HG03097 (cell line): ENCODE measurements around the gene ZHX3.

Experiments
- ATAC-seq: cut with Tn5 transposase; IDR thresholded peaks from one replicate; pipeline ENCODE4 v1.9.1; 2021; ENCODE audit not compliant: unreplicated experiment, low FRiP score

Gene ZHX3, protein sequence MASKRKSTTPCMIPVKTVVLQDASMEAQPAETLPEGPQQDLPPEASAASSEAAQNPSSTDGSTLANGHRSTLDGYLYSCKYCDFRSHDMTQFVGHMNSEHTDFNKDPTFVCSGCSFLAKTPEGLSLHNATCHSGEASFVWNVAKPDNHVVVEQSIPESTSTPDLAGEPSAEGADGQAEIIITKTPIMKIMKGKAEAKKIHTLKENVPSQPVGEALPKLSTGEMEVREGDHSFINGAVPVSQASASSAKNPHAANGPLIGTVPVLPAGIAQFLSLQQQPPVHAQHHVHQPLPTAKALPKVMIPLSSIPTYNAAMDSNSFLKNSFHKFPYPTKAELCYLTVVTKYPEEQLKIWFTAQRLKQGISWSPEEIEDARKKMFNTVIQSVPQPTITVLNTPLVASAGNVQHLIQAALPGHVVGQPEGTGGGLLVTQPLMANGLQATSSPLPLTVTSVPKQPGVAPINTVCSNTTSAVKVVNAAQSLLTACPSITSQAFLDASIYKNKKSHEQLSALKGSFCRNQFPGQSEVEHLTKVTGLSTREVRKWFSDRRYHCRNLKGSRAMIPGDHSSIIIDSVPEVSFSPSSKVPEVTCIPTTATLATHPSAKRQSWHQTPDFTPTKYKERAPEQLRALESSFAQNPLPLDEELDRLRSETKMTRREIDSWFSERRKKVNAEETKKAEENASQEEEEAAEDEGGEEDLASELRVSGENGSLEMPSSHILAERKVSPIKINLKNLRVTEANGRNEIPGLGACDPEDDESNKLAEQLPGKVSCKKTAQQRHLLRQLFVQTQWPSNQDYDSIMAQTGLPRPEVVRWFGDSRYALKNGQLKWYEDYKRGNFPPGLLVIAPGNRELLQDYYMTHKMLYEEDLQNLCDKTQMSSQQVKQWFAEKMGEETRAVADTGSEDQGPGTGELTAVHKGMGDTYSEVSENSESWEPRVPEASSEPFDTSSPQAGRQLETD

DNA sequence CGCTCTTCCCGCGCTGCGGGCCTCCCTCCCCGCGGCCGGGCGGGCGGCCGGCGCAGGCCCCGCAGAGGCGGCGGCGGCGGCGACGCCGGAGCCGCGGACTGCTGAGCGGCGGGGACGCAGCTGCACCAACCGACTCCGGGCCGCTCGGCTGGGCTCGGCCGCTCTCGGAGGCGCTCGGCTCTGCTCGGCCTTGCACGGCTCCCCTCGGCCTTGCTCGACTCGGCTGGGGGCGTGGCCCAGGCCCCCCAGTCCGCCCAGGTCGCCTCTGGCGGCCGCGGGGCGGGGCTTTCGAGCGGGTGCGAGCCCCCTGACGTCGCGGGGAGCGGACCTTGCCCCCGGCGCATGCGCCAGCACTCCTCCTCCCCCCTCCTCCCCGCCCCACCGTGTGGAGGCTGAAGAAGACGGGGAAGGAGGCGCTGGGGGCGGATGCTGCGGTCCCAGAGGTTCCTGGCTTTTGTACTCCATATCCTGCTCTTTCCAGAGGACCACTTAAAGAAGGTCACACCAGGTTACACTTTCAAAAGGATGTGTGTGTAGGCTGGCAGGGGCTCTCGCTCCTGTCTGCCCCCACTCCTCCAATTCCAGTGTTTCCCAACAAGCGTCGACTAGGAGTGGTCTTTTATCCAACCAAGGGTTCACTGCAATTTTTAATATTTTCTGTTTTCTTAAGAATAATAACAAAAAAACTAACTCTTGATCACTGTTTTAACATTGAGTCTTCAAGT is at the start of gene ZHX3:
ZHX3 (minus strand) TSS at position 186 of the 725 bp plus-strand sequence. CDS start 112,815 bp downstream, outside the sequence.
- ATAC-seq: peak; percentile 94

DNA sequence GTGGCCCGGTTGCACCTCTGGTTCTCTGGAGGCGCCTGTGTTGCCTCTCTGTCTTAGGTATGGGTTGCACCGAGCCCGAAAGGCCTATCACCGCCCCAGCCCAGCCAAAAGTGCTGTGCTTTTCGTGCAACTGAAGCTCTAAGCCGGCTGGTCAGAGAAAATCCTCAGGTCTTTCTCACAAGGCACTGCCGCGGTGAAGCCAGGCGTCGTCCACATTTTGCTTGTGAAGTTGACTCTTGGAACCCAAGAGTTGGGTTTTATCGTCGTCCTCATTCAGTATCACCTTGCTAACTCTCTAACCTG is 49.8 kb upstream of the ZHX3 start:
- no peak for ATAC-seq

DNA sequence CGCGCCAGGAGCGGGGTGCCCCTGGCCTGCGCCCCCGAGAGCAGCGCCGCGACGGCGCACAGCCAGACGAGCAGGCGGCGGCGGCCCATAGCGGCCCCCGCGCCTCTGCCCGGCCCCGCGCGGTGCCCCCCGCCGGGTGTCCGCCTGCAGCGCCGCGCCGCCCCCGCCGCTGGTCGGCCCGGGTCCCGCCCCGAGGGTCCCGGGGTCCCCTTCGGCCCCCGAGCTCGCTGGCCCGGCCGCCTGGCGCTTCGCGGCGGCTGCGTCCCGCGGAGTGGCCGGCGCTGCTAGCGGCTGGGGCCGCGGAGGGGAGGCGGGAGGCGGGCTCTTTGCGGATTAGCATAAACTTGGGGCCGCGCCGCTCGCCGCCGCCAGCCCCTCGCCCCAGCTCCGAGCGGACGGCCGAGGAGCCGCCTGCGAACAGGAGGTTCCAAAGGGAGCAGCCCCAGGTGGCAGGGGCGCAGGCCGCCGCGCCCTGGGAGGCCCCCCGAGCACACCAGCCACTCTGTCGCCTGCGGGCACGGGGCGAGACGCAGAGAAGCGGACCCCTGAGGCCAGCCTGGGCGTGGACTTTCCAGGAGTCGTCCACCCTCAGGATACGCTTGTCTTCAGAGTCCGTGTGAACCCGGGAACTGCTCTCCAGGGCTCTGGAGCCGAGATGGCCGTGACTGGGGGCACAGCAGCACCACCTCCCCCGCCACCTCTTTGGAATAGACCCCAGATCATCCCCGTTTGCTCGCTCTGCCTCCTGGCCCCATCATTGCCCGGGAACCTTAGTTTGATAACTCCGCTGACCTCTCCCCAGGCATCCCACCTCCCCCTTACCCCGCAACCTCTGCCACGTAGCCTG is 49.2 kb upstream of the ZHX3 start, which contains the start of gene EMILIN3:
EMILIN3 (minus strand) TSS at position 273 of the 847 bp plus-strand sequence; CDS start at position 89, 184 bp downstream.
- no peak for ATAC-seq

DNA sequence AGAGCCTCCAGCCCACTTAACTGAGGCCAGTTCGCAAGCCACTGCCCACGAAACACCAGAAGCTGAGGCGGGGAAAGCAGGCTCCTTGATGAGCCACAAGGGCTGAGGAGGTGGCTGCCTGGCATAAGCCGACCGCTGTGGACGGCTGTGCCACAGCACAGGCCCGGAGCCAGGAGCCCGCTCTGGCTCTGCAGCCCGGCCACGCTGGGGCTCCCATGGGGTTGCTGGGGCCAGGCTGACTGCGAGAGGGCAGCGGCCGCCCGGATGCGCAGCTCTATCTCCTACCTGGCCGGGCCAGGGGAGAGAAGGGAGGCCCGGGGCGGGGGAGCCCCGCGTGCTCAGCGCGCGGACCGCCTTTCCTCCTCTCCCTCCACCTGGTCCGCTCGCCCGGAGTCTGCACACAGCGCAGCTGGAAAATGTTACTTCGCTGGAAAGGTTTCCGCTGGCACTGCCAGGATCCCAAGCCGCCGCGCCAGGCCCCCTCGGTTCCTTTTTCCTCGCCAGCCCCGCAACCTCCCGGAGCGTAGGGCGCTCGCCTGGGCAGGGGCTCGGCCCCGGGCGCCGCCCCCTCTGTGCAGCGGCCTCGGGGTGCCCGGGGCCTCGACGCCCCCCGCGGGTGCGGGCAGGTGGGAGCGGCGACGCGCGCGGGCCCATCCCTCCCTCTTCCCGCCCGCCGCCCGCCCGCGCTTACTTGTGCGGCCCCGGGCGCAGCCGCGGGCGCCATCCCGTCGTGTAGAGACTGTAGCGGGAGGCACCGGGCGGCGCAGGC is 48.4 kb upstream of the ZHX3 start:
- ATAC-seq: no peak

DNA sequence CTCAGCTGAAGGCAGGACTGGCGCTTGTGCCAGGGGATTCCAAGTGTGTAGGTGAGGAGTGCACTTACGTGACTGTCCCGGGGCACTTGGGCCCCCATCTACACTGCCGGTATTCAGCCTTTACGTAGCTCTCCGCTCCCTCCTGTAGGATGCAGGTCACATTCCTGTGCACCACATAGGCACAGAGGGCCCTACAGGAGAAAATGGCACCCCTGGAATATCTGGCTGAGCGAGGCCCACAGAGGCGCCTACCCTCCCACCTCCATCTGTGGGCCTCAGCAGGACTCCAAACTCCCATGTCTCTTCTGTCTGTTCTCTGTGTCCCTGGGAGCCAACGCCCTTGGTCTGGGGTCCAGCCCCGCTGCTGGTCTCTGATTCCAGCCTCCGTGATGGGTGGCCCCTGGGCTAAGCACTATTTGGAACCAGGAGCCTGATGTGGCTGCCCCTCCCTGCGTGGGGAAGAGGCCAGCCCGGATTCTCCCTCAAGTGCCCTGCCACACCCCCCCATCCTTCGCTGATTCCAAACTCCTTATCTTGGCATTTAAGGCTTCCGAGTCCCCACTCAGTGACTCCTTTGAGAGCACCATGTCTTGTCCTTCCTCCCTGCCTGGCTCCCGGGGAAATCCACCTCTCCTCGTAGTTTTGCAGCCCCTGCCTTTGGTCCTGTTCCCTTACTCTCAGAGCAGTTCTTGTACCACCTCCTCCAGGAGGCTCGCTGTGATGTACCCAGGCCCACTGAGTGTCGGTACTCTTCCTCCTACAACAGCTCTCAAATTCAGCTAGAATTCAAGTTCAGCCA is 47.6 kb upstream of the ZHX3 start:
- ATAC-seq: no peak

DNA sequence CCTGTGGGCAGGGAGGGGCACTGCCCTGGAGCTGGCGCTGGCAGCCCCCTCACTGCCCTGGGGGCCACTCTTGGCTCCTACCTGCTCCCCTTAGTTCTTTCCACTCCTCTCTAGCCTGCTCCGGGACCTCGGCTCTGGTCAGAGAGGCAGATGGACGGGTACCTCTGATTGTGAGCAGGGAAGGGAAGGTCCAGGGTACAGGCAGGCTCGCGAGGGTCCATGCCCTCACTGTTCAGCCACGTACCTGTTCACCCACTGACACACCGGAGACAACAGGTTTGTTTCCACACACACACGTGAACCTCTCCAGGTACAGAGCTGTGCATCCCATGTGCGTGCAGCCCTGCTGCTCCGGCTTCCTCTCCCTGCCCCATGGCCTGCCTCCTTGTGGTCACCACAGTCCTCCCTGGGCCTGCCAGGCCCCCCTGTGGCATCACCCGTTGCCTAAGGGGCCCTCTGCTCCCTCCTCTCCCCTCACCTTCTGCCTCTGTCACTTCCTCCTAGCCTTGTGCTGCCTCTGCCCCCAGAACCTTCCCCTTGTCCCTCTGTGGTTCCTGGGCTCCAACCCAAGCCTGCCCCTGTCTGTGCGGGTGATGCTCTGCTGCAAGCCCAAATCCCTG is 46.8 kb upstream of the ZHX3 start:
- ATAC-seq: no peak

DNA sequence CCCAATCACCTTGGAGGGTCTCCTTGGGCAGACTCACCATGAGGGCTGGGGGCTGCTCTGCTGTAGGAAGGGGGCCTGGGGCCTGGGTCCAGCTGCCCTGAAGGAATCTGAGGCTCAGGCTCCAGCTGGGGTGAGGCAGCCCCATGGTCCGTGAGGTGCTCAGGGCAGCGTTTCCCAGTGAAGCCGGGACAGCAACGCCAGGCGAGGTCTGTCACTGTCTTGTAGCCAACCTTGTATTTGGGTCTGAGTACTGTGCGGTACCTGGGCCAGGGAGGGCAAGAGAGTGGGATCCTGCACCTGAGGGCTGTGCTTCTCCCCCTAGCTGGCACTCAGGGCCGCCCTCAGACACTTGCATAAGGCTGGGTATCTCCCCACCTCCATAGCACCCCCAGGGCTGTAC is 46.1 kb upstream of the ZHX3 start:
- ATAC-seq: no peak

DNA sequence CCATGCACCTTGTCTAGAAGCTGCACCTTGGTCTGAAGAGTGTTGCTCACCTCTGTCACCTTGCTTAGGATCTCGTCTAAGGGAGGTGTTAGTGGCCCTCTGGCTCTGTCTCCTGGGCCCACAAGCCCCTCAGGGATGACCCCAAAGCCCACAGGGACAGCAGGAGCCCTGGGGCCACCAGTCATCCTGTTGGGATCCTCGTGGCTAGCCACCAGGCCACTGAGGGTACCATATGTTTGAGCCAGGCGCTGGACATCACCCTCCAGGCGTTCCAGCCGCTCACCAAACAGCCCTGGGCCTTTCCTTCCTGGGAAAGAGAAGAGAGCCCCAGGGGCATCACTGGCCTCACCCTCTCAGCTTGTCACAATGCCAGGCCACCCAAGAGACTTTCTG is 45.2 kb upstream of the ZHX3 start:
- ATAC-seq: no peak

DNA sequence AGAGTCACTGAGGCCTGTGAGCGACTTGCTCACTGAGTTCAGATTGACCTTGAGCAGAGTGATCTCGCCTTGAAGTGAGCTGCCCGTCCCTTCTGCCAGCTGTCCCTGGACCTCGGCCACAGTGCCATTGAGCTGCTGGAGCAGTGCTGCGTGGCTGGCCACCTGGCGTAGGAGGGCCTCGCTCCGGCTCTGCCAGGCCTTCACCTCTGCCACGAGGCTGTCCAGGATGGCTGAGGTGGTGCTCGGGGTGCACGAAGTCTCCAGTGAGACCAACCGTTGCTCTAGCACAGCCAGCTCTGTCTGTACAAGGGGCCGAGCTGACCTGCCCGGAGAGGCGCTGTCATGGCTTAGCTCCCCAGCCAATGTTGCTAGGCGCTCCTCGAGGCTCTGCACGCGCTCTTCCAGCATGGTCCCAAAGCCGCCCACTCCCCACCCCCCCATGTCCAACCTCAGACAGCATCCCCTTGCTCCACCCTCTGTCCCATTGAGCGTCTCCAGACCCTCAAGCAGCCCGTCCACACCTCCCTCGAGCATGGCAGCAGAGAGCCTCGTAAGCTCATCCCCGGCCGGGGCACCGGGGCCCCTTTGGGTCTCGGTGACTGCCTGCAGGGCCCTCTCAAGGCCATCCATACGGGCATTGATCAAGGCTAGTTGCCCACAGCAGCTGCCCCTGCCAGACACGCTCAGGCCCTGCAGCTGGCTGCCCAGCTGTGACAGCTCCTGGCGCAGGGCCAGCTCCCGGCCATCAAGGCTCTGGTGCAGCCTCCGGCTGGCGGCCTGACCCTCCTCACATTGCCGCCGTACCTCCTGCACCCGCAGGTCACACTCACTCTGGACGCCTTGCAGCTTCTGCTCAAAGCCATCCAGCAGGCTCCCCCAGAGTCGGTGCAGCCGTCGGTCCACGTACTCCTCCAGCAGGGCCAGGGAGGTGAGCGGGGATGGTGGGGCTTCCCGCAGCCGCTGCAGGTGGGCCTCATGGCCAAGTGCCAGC is 44.5 kb upstream of the ZHX3 start:
- no peak for ATAC-seq

DNA sequence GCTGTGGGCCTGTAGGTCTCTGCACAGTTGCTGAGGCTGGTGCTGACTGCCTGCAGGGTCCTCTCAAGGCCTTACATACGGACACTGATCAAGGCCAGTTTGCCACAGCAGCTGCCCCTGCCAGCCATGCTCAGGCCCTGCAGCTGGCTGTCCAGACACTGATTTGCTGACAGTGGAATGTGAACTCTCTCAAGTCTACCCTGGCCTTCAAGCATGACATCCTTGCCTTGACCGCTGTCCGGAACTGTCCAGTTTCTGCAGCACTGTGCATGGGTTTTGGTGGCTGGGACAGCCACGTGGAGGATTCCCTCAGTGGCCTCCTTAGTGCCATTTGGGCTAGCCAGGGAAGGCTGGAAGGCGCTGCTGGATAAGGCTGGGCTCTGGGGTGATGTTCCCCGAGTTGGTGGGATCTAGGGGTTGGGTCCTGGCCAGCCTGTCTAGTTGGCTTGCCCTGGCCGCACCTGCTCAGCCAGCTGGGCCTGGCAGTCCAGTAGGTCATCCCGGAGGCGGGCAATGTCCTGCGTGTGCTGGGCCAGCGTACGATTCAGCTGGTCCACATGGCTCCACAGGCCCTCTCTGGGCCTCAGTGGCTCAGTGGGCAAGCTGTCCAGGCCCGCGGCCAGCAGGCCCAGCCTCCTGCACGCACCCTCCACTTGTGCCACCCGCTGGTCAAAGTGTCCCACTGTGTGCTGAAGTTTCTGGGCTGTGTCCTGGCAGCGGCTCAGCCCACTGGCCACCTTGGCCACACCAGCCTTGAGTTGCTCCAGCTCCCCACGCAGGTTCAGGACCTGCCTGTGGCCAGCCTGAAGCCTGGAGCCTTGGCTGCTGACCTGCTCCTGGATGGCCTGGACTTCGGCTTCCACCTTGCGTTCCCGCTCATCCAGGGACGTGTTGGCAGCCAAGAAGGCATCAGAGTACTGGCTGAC is 43.6 kb upstream of the ZHX3 start:
- ATAC-seq: no peak

DNA sequence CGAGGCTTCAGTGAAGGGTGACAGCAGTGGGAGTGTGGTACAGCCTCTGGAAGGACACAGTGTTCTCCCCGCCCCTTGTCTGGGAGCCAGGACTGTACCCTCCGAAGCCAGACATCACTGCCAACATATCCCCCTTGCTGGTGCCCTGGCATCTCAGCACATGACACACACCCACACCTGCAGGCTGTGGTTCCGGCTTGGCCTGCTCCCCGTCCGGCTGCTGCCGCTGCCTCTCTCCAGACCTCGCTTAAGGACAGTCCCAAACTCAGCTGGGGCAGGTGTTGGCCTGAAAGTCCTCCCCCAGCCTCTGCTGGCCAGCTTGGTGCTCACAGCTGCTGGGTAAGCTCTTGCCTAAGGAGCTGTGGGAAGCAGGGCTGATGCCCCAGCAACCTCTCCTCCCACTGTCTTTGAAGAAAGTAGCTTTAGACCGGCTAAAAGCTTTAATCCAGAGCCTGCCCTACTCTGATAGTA is 42.0 kb upstream of the ZHX3 start:
- ATAC-seq: no peak

DNA sequence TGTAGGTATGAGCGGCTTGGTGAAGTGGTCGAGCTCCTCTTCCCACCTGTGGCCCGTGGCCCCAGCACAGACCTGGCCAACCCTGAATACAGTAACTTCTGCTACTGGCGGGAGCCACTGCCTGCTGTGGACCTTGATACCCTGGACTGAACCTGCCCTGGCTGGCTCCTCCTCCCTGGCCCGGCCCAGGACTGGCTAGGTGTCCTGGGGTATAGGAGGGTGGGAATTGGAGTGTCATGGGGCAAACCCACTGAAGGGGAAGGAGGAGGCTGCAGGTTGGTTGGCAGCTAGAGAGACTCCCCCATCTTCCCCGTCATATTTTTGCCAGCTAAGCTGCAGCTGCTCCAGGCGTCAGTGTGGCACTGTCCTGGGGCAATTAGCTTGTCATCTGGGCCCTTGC is 41.2 kb upstream of the ZHX3 start:
- no peak for ATAC-seq

DNA sequence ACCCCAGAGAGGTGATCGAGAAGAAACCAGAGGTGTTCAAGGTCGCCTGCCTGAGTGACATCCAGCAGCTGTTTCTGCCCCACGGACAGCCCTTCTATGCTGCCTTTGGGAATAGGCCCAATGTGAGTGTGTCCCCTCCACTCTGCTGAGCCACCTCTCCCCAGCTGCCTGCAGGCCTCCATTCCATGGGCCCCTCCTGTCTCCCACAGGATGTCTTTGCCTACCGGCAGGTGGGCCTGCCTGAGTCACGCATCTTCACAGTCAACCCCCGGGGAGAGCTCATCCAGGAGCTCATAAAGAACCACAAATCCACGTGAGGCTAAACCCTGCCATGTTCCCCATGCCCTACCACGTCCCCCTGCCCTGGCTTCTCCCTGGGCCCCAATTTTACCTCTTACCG is 40.7 kb upstream of the ZHX3 start:
- ATAC-seq: no peak

DNA sequence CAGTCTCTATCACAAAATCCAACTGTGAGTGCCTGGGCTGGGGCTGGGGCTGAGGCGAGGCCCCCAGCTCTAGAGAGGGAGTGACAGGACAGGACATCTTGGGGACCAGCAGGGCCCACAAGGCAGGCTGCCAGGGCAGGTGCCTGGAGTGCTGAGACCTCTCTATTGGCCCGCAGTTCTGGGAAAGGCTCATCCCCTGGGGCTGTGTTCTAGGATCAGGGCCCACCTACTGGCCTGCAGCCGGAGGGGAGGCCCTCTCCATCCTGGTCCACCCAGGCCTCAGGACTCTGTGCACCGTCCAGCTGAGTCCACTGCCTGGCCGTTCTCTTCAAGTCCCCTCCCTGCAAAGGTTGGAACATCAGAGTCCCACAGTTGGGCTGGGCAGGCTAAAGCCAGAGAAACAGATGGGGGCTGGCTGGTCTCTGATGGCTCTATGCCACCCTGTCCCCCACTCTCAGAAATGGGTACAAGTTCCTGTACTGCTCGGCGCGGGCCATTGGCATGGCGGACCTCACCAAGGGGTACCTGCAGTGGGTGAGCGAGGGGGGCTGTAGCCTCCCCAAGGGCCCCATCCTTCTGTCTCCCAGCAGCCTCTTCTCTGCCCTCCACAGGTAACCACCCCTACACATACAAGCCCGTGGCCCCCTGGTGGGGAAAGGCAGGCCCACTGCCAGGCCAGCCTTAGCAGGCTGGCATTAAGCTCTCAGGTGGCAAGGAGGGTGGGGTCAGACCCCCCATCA is 40.1 kb upstream of the ZHX3 start:
- no peak for ATAC-seq

DNA sequence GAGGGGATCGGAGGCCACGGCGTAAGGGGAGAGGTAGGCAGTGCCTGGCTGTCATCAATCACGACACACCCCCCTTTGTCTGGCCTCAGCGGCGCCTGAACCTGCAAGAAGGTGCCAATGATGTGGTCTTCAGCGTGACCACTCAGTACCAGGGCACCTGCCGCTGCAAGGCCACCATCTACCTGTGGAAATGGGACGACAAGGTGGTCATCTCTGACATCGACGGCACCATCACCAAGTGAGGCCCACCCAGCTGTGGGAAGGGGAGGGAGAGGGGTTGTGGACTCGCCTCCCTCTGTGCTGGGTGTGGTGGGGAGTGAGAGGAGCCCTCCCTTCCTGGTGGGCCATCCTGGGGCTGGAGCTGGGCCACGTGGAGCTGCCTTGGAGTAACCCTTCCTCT is 39.4 kb upstream of the ZHX3 start:
- ATAC-seq: no peak
